Skeletal muscle satellite cell (primary cell): ENCODE measurements around the gene PEAK1.

Experiments
- H3K27me3 ChIP-seq: 2 replicates; pipeline ENCODE4 v1.7.0; 2013; ENCODE audit warnings: low read length; ENCODE audit not compliant: control insufficient read depth, insufficient read depth
- H3K36me3 ChIP-seq: 2 replicates; pipeline ENCODE4 v1.7.0; 2013; ENCODE audit warnings: mild to moderate bottlenecking, control low read depth, low read length; ENCODE audit not compliant: insufficient read depth
- H3K4me1 ChIP-seq: 2 replicates; pipeline ENCODE4 v1.7.0; 2013; ENCODE audit warnings: low read length; ENCODE audit not compliant: control insufficient read depth, insufficient read depth
- H3K4me2 ChIP-seq: 2 replicates; pipeline ENCODE4 v1.7.0; 2013; ENCODE audit warnings: mild to moderate bottlenecking, low read length
- H3K4me3 ChIP-seq: 2 replicates; pipeline ENCODE4 v1.7.0; 2013; ENCODE audit warnings: low read length
- H3K9ac ChIP-seq: 2 replicates; pipeline ENCODE4 v1.7.0; 2013; ENCODE audit warnings: mild to moderate bottlenecking, low read depth, low read length, moderate library complexity
- H3K9me3 ChIP-seq: replicated peaks from 2 replicates; pipeline ENCODE4 v1.7.0; 2013; ENCODE audit warnings: mild to moderate bottlenecking, control low read depth, low read length

Gene PEAK1

GRCh38 chr15:77093436-77093835, 326.5 kb downstream of the PEAK1 start:
- Histone ChIP-seq H3K9ac (no peak overlapping the region), H3K4me3 (no peak overlapping the region), H3K4me2 (no peak overlapping the region), H3K9me3 (no peaks in the 10 kb centered on the region), H3K36me3 (no peaks in the 10 kb centered on the region), H3K27me3 (peaks cover 4% of the 10 kb centered on the region), H3K4me1 (no peaks in the 10 kb centered on the region)

GRCh38 chr15:77091097-77091496, 328.8 kb downstream of the PEAK1 start:
- no peaks in the 10 kb centered on the region for H3K4me1 ChIP-seq
- H3K27me3 ChIP-seq = peaks cover 4% of the 10 kb centered on the region
- no peaks in the 10 kb centered on the region for H3K36me3 ChIP-seq
- no peak overlapping the region for H3K4me3 ChIP-seq
- H3K9me3 ChIP-seq = no peaks in the 10 kb centered on the region
- H3K4me2 ChIP-seq = no peak overlapping the region
- H3K9ac ChIP-seq = no peak overlapping the region

GRCh38 chr15:77087213-77087612, 332.7 kb downstream of the PEAK1 start:
- Histone ChIP-seq H3K4me3 (no peak overlapping the region), H3K9ac (no peak overlapping the region), H3K27me3 (peaks cover 4% of the 10 kb centered on the region), H3K9me3 (no peaks in the 10 kb centered on the region), H3K4me2 (no peak overlapping the region), H3K4me1 (peaks cover 15% of the 10 kb centered on the region), H3K36me3 (no peaks in the 10 kb centered on the region)

- Histone ChIP-seq H3K27me3 (no peaks in the 10 kb centered on the region), H3K4me2 (no peak overlapping the region), H3K36me3 (no peaks in the 10 kb centered on the region), H3K4me1 (peaks cover 15% of the 10 kb centered on the region), H3K9ac (no peak overlapping the region), H3K4me3 (no peak overlapping the region), H3K9me3 (no peaks in the 10 kb centered on the region)
Observed at GRCh38 chr15:77085297-77085696, 334.6 kb downstream of the PEAK1 start.

GRCh38 chr15:77084436-77084835, 335.5 kb downstream of the PEAK1 start:
- Histone ChIP-seq H3K9ac (no peak overlapping the region), H3K4me3 (no peak overlapping the region), H3K36me3 (no peaks in the 10 kb centered on the region), H3K4me1 (peaks cover 15% of the 10 kb centered on the region), H3K4me2 (no peak overlapping the region), H3K9me3 (no peaks in the 10 kb centered on the region), H3K27me3 (no peaks in the 10 kb centered on the region)

GRCh38 chr15:77083381-77084160, 336.3 kb downstream of the PEAK1 start:
- Histone ChIP-seq H3K4me3 (peak overlapping the region; percentile 44), H3K27me3 (no peaks in the 10 kb centered on the region), H3K9me3 (no peaks in the 10 kb centered on the region), H3K9ac (no peak overlapping the region), H3K4me2 (peak overlapping the region; percentile 69), H3K36me3 (no peaks in the 10 kb centered on the region), H3K4me1 (peaks cover 15% of the 10 kb centered on the region)

- Histone ChIP-seq H3K4me1 (peaks cover 15% of the 10 kb centered on the region), H3K4me2 (no peak overlapping the region), H3K36me3 (no peaks in the 10 kb centered on the region), H3K9ac (no peak overlapping the region), H3K4me3 (no peak overlapping the region), H3K9me3 (no peaks in the 10 kb centered on the region), H3K27me3 (no peaks in the 10 kb centered on the region)
Observed at GRCh38 chr15:77081971-77082370, 337.9 kb downstream of the PEAK1 start.

- Histone ChIP-seq H3K4me3 (no peak overlapping the region), H3K27me3 (peaks cover 23% of the 10 kb centered on the region), H3K4me2 (no peak overlapping the region)
Observed at GRCh38 chr15:77076323-77076915, 343.5 kb downstream of the PEAK1 start.

GRCh38 chr15:77075528-77075927, 344.4 kb downstream of the PEAK1 start:
- H3K9me3 ChIP-seq = no peaks in the 10 kb centered on the region
- H3K9ac ChIP-seq = no peak overlapping the region
- peaks cover 23% of the 10 kb centered on the region for H3K27me3 ChIP-seq
- H3K4me2 ChIP-seq = no peak overlapping the region
- H3K4me3 ChIP-seq = no peak overlapping the region
- H3K36me3 ChIP-seq = no peaks in the 10 kb centered on the region
- peaks cover 9% of the 10 kb centered on the region for H3K4me1 ChIP-seq

More at GRCh38 chr15:77076323-77076915, 343.5 kb downstream of the PEAK1 start:
- H3K4me1 ChIP-seq = peaks cover 6% of the 10 kb centered on the region
- no peaks in the 10 kb centered on the region for H3K36me3 ChIP-seq
- H3K9ac ChIP-seq = no peak overlapping the region
- no peaks in the 10 kb centered on the region for H3K9me3 ChIP-seq

GRCh38 chr15:77074350-77074749, 345.6 kb downstream of the PEAK1 start:
- Histone ChIP-seq H3K27me3 (peaks cover 23% of the 10 kb centered on the region), H3K4me1 (peaks cover 18% of the 10 kb centered on the region), H3K9me3 (no peaks in the 10 kb centered on the region), H3K4me2 (no peak overlapping the region), H3K9ac (no peak overlapping the region), H3K36me3 (no peaks in the 10 kb centered on the region), H3K4me3 (no peak overlapping the region)

- Histone ChIP-seq H3K4me2 (peak overlapping the region; percentile 96), H3K36me3 (no peaks in the 10 kb centered on the region), H3K27me3 (peaks cover 22% of the 10 kb centered on the region), H3K9ac (no peak overlapping the region), H3K4me3 (peak overlapping the region; percentile 86), H3K9me3 (no peaks in the 10 kb centered on the region), H3K4me1 (peaks cover 34% of the 10 kb centered on the region)
Observed at GRCh38 chr15:77071305-77072223, 348.3 kb downstream of the PEAK1 start.
